T follicular helper cell (primary cell): ENCODE measurements around the gene SERPINB11.
"Not testable (repeated sequence)": the region's sequence is repeated elsewhere in the genome, so short reads cannot be mapped to it uniquely, and the experiment has no call there.

Experiments
- DNase-seq: peaks from one replicate; pipeline ENCODE4 v3.0.0-alpha.2; 2020; ENCODE audit warnings: low read depth
- total RNA-seq, 2 experiments: gene quantifications; one replicate each; lab custom pipeline; 2026; lab: John Stamatoyannopoulos, UW

The SERPINB11 gene
- 0 reads per million in 2 experiments for total RNA-seq

GRCh38 chr18:63702660-63703059 is at the start of gene SERPINB11:
SERPINB11 (plus strand) TSS chr18:63702960; CDS start chr18:63710194, 7,234 bp downstream.
- DNase-seq = no peak

- not testable (repeated sequence) for DNase-seq
Measured at GRCh38 chr18:63658920-63659319, 43.8 kb upstream of the SERPINB11 start.

DNA sequence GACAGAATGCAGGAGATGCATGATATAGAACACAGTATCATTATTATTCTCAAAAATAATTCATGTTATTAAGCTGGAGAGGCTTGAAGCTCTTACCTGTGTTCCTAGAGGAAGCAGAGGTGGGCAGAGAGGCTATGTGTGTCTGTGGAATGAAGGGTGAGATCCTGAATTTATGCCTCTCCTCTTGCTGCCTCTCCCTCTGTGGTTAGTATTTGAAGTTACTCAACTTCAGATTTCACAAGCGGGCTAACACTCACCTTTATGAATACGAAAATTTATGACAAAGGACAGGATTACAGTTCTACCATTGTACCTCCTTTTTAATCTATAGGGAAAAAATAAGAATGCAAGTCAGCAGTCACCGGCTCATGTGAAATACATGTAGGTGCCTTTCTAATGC is 41.0 kb upstream of the SERPINB11 start, which contains the start of gene SERPINB3:
Gene SERPINB3 (minus strand): TSS at position 144 of the 400 bp plus-strand sequence. CDS start 677 bp downstream, outside the sequence.
- DNase-seq = not testable (repeated sequence)

GRCh38 chr18:63664571-63664970 is 38.2 kb upstream of the SERPINB11 start:
- DNase-seq = no peak

DNA sequence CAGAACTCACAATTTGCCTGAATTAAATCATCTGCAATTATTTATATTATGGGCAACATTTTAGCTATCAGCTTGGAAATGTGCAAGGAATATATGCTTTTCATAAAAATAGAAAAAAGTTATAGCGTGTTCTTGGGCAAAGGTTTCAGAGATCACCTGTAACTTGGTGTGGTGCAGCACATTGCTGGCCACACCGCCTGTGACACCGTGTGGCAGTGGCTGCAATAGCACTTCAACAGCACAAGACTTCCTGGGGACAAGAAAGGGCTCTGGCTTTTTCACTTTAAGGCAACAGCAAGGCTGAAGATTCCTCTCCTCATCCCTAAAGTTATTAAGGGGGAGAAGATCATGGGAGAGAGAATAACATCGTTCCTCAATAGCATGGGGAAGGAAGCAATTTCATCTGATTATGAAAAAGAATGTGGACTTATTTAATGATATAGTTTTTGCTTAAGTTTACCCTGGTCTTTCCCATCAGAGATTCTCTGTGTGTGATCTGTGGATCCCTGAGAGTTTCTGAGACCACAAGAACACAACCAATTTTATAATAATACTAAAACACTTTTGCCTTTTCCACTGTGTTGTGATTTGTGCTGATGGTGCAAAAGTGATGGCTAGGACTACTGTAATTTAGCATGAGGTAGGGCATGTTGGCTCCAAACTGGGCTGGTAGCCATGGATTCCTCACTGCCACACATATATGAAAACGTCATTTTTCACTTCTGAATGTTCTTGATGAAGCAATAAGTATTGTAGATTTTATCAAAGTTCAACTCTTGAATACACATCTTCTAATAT is 26.0 kb upstream of the SERPINB11 start:
- no peak for DNase-seq

GRCh38 chr18:63677500-63678225 is 25.1 kb upstream of the SERPINB11 start:
- DNase-seq = no peak

GRCh38 chr18:63679820-63680606 is 22.7 kb upstream of the SERPINB11 start:
- DNase-seq = no peak

GRCh38 chr18:63681449-63682340 is 21.1 kb upstream of the SERPINB11 start:
- no peak for DNase-seq

DNA sequence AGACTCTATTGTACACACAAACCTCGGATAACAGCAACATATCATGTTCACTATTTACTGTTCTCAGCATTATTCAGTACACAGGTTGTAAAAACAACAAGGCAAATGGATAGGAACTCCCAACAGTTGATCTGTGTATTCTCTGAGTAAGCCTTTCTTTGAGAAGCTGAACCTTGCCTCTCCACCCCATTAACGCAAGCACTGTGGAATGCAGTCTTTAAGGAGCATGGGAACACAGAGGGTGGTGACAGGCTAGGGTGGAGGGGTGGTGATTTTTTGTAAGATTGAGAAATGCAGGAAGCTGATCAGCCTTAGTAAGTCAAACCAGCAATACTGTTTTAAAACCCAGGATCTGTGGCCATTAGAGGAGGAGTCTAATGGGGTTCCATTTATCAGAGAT is 19.6 kb upstream of the SERPINB11 start:
- no peak for DNase-seq

DNA sequence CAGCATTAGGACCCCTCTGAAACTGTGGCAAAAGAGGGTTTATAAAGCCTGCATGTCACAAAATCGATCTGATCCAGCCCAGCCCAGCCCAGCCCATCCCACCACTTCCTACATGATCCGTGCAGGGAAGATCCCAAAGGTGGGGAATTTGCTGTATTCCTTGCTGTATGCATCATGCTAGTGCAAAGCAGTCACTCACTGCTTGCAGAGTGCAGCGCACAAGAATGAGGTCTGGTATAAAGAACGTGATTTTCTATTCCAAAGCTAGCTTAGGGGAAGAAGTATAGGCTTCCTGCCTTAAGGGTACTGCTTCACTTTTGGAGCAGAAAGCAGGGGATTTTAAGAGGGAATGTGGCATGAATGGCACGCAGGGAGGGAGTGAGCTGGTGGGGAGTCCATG is 18.9 kb upstream of the SERPINB11 start:
- DNase-seq = no peak

DNA sequence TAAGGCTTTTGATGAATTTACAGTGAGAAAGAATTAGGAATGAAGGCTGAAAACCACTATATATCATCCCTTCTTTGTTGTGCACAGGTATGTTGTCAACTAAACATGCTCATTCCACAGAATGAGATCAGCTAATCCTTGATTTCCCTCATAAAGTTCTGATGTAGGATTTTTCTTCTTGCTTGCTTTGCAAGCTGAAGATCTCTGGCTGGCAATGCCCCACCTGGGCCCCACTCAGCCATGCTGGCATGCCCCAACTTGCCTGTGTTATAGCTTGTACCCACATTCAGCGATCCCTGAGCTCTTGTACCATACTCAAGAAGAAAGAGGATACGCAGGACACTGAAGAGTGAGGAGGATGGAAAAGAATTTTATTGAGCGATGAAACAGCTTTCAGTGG is 18.0 kb upstream of the SERPINB11 start:
- DNase-seq = no peak

GRCh38 chr18:63686871-63687270 is 15.9 kb upstream of the SERPINB11 start:
- no peak for DNase-seq

- no peak for DNase-seq
Measured at GRCh38 chr18:63689064-63689463, 13.7 kb upstream of the SERPINB11 start.

DNA sequence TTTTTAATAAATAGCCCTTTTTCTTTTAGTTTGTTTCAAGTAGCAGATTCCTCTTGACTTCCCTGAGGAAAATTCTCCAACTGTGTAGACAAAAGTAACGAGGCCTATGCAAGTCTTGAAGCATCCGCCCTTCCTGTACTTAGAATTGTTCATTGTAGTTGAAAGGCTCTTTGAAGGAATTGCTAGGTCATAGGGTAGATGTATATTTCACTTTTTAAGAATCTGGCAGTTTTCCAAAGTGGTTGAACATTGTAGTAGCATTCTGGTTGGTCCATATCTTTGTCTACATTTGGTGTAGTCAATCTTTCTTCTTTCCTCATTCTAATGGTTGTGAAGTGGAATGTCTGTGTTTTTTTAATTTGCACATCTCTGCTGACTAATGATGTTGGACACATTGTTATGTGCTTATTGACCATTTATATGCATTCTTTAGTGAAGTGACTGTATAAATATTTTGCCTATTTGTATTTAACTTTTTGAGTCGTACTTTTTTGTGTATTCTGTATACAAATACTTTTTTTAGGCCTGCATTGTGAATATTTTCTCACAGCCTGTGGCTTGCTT is 5.6 kb upstream of the SERPINB11 start:
- no peak for DNase-seq

DNA sequence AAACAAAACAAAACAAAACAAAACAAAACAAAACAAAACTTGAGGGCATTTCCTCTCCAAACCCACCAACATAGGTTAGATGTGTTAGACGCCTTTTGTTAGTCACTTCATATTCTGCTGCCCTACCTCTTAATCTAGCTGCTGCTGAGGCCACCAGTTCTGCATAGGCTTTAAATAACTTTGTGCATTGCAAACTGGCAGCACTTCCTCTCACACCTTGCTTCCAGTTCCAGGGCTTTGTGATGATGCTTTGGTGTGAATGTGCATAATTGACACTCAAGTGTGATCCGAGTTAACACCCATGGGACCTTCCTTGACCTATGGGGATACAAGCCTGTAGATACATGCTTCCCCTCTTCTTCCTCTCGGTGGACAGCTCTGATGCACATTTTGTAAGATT is 2.3 kb upstream of the SERPINB11 start:
- DNase-seq = no peak

DNA sequence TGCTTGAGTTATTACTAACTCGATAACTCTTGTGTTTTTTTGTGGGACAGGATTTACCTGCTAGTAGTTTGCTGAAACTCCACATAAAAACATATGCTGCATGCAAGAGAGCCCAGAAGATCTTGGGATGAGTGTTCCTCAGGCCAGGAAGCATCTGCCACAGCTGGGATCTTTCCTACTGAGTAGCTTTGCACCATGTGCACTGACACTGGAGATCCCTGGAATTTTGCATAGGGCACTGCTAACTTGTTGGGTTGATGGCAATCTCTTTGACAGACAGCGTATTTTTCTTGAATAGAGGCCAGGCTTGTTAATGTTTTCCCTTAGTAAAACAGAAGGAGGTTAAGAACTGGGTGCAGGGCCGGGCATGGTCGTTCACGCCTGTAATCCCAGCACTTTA is 808 bp upstream of the SERPINB11 start:
- DNase-seq = no peak

- DNase-seq = no peak
Measured at GRCh38 chr18:63705401-63705800, 2.6 kb downstream of the SERPINB11 start.

DNA sequence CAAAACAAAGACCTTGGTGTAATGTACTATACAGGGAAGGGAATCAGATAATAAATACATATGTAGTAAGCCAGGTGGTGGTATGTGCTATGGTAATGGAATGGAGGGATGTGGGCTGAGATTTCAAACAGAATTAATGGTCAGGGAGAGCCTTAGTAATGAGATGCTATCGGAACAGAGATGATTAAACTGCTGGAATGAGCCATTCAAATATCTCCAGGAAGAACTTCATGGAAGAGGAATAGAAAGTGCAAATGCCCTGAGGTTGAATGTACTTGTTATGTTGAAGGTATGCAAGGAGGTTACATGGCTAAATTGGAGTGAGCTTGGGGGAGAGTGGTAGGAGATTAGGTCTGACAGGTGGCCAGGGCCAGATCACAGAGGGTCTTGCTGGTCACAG is 5.1 kb downstream of the SERPINB11 start:
- no peak for DNase-seq

- DNase-seq = no peak
Measured at GRCh38 chr18:63708650-63709049, 5.9 kb downstream of the SERPINB11 start.

- DNase-seq = no peak
Measured at GRCh38 chr18:63725682-63726480, 23.1 kb downstream of the SERPINB11 start.
